GM21390 (cell line): Measurements from ENCODE around the gene MTRR.
A peak's percentile ranks its signal among the peaks of the same experiment; 100 is the strongest.
"Not testable (repeated sequence)": the region's sequence is repeated elsewhere in the genome, so short reads cannot be mapped to it uniquely, and the experiment has no call there.

Experiments
- ATAC-seq: cut with Tn5 transposase; IDR thresholded peaks from one replicate; pipeline ENCODE4 v1.9.1; 2021; ENCODE audit not compliant: unreplicated experiment

The MTRR gene

DNA sequence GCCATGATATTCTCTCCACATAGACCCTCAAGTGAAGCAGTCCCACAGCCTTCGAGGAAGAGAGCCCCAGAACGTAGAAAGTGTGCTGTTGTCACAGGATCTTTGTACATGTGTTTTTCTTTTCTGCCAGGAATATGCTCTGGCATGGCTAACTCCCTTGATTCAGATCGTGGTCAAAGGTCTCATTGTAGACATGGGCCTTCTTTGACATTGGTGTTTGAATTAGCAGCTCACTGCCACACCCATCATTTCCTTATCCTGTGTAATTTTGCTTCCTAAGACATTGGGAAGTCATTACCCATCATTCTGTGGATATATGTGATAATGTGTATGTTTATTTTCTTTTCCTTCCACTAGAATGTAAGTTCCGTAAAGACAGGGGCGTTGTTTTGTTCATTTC is 25.5 kb downstream of the MTRR start:
- peak; percentile 18 for ATAC-seq

- peak; percentile 97 for ATAC-seq
Measured at GRCh38 chr5:7894860-7895259, 25.9 kb downstream of the MTRR start.

GRCh38 chr5:7897014-7897600 is 28.2 kb downstream of the MTRR start:
- ATAC-seq: no peak

GRCh38 chr5:7902201-7902600 is 33.3 kb downstream of the MTRR start:
- ATAC-seq: no peak

GRCh38 chr5:7902666-7903625 is 34.0 kb downstream of the MTRR start:
- no peak for ATAC-seq

DNA sequence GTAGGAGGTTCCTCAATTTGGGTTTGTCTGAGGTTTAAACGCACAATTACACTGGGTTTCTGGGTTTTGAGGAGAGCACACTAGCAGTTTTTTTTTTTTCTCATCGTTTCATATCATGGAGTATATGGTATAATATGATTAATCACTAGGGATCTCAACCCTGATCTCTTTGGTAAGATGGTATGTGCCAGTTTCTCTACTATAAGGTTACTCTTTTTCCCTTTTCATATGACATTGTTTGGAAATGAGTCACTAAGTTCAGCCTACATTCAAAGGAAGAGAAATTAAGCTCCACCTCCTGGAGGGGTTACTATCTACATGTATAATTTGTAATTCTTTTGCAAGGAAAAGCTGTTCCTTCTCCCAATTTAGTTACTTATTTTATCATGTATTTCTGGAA is 35.2 kb downstream of the MTRR start:
- ATAC-seq: no peak

- no peak for ATAC-seq
Measured at GRCh38 chr5:7907612-7908011, 38.7 kb downstream of the MTRR start.

GRCh38 chr5:7908317-7908716 is 39.4 kb downstream of the MTRR start:
- no peak for ATAC-seq

GRCh38 chr5:7910738-7911428 is 41.9 kb downstream of the MTRR start:
- peak; percentile 70 for ATAC-seq

DNA sequence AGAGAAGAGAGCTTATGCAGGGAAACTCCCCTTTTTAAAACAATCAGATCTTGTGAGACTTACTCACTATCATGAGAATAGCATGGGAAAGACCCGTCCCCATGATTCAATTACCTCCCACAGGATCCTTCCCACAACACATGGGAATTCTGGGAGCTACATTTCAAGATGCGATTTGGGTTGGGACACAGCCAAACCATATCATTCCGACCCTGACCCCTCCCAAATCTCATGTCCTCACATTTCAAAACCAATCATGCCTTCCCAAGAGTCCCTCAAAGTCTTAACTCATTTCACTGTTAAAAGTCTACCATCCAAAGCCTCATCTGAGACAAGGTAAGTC is 42.5 kb downstream of the MTRR start:
- ATAC-seq: not testable (repeated sequence)

DNA sequence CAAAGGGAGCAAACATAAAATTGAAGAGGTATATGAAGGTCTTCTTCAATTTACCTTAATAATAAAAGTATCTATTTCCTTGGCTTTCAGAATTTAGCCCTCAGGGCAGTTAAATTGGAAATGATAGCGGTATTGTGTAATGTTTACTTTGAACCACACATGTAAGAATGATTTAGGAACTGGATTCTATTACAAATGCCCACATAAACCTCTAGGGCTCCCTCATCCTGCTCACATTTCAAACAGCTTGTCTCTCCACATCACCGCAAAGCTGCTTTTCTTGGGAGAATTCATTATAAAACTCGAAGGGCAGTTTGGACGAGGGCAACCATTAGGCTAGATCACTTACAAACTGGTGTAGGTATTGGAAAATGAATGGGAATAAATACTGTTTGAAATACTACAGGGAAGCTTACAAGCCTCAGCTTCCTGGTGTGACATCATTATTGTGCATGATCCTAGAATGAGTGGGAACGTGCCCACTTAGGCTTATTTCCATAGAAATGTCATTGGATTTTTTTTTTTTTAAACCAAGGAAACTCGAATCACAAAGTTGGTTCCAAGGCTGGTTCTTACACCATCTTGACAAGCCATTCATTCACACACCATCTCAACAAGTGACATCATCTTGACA is 47.3 kb downstream of the MTRR start:
- ATAC-seq: no peak

GRCh38 chr5:7917130-7918123 is 48.5 kb downstream of the MTRR start:
- ATAC-seq: no peak

GRCh38 chr5:7925961-7926695 is 57.2 kb downstream of the MTRR start:
- no peak for ATAC-seq

DNA sequence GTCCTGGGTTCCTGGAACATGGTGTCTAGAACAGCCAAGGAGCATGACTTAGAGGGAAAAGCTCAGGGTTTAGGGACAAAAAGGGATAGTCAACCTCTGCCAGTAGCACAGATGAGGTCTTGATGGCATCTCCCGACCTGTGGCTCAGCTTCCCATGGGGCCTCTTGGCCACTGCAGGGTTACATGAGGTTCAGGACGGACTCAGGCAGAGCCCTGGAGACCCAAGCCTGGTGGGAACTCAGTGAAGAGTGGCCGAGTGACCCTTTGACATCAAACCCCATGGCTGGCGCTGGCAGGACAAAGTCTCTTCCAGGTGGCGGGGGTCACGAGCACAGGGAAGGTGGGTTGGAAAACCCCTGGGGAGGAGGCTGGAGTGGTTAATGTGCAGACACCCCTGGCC is 57.8 kb downstream of the MTRR start:
- no peak for ATAC-seq

GRCh38 chr5:7927466-7928375 is 58.8 kb downstream of the MTRR start:
- ATAC-seq: no peak

DNA sequence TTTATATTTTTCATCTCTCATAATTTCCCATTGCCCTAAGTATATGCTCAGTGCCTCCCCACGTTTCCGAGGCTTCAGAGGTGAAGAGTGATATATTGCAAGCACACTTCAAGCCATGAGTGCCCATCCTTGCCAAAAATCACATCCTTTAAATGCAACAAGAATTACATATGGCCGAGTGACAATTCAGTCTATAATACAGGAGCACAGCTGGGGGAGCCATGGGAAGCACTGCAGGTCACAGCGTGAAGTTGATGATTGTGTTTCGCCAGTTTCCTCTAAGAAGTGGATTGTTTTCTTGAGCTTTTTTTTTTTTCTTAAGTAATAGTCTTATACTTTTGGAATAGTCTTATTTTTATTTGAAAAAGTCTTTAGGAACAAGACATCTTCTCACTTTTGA is 61.1 kb downstream of the MTRR start:
- ATAC-seq: no peak

DNA sequence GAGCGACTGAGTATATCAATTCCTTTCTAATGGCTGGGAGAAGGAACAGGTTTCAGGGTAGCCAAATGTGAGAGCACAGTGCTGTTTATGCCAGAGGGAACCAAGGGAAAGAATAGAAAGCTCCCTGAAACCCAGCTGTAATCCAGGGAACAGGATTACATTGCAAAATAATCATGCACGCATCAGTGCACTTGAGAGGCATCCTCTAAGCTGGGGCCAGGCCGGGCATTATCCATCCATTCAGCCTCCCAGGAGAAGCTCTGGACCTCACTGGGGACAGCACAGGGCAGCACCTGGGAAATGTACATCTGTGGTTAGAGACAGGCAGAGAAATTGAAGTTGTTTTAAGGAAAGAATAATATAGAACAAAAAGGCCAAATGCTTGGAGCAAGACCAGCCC is 72.7 kb downstream of the MTRR start:
- no peak for ATAC-seq

DNA sequence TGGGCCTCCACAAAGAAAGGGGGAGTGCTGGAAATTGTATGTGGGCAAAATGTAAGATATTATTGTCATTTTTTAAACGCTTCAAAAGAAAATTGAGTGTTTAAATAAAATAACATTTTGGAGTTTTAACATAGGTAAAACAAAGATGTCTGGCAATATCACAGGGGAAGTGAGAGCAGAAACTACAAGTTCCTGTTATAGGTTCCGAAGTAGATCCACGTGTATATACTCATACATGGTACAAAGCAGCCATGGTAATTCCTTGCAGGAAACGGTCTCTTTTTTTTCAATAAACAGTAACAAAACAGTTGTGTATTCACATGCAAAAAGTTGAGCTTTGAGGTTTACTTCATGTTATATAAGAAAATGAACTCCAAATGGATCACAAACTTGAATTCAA is 78.4 kb downstream of the MTRR start:
- ATAC-seq: no peak
